Activated CD8-positive, alpha-beta memory T cell treated with anti-CD3 and anti-CD28 coated beads, Interleukin-2, amount 50 U/mL, for 24 hours (primary cell): ENCODE results near the gene BOLA1.
"Not testable (repeated sequence)": the region's sequence is repeated elsewhere in the genome, so short reads cannot be mapped to it uniquely, and the experiment has no call there.

Source experiments
- DNase-seq: peaks from one replicate; pipeline ENCODE4 v3.0.0-alpha.2; 2020; ENCODE audit errors: extremely low read depth

Gene BOLA1

DNA sequence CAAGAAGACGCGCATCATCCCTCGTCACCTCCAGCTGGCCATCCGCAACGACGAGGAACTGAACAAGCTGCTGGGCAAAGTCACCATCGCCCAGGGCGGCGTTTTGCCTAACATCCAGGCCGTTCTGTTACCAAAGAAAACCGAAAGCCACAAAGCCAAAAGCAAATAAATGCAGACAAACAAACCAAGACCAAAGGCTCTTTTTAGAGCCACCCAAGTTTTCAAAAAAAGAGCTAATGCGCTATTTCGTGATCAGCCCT lies 12.2 kb upstream of the BOLA1 start:
- DNase-seq, result not testable (repeated sequence)

DNA sequence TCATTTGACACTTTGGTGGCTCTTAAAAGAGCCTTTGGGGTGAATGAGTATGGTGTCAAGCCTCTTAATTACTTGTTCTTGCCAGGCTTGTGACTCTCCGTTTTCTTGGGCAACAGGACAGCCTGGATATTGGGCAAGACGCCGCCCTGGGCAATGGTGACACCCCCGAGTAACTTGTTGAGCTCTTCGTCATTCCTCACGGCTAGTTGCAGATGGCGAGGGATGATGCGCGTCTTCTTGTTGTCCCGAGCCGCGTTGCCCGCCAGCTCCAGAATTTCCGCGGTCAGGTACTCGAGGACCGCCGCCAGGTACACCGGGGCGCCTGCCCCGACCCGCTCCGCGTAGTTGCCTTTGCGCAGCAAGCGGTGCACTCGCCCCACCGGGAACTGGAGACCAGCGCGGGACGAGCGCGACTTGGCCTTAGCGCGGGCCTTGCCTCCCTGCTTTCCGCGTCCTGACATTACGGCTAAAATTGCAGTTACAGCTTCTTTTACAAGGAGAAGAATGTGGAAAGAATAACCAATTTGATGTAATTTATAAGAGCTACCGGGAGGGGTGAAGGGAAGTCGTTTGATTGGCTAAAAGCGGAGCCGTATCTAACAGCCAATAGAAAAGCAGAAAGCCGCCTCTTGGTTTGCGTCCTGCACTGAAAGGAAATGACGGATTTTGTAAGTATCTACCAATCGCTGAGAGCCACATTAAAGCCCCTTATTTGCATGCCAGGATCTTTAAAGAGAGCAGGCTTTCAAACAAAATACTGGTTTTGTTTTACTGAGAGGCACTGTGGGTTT lies 11.7 kb upstream of the BOLA1 start:
- DNase-seq, result peak; percentile 42

DNA sequence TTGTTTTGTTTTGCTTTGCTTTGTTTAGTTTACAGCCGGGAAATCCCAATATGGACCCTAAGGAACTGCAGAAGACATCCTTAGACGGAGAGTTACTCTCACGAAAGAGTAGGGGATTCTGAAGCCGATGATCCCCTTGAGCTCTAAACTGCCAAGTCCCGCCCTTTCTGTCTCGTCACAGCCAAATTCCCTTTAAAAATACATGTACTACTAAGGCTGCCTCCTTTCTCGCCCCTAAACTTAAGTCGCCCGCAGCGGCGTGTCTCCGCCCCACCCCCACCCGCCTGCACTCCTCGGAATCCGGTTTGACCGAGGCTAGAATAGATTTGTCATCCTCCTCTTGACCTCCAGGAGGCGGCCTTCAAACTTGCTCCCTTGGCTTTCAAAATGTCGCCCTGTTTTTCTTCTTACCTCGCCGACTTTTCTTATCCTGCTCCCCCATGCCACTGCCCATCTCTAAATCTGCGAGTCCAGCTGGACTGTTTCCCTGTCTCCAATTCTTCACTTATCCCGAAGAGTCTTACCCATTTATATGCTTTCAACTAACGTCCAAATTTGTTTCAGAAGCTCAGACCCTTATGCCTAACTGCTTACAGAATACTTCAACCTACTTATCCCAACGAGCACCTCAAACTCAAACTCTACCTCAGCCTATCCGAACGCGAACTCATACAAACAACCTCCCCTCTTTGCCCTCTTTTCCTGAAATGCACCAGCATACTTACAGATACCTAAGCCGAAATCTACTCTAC lies 10.9 kb upstream of the BOLA1 start:
- DNase-seq, result peak; percentile 51

DNA sequence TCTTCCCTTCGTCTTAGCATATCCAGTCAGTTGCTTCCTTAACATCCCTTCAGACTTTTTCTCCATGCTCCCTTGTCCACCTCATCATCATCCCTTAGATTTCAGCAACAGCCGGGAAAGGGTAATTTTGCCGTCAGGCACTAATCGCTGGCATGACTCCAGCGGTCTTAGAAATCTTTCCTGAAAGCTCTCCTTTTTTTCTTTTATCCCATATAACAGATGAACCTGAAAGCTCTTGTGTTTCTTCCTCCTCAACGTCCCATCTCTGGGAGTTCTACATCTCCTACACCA lies 10.4 kb upstream of the BOLA1 start:
- DNase-seq, result no peak

DNA sequence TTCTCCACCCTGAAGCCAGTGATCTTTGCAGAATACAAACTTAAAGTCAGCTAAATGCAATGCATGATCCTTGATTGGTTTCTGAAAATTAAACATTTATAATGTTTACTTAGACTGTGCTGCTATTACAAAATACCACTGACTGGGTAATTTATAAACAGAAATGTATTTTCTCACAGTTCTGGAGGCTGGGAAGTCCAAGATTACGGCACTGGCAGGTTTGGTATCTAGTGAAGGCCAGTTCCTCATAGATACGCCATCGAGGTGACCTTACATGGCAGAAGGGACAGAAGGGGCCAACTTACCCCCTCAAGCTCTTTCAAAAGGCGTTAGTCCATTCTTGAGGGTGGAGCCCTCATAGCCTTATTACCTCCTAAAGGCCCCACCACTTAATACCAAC lies 2.8 kb upstream of the BOLA1 start:
- no peak for DNase-seq

GRCh38 chr1:149903836-149904491 lies 4.6 kb downstream of the BOLA1 start:
- no peak for DNase-seq

DNA sequence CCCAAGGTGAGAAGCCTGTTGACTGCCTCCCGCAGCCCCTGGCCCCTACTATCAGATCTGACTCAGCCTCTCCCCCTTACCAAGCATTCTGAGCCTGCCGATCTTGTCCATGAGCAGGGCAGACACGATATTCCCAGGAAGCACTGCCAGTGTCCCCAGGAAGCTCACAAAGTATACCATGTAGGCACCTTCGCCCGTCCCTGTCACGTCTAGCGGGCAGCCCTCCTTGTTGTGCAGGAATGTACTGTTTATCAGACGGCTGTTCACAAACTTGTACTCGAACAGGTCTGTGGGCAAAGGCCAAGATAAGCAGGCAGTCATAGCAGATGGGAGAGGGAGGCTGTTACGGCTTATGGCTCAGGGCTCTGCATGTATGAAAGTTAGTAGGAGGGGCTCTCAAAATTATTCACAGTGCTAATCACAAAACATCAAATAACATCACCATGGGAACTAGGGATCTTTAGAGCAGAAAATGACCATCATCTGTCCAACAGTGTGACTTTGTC lies 7.3 kb downstream of the BOLA1 start:
- DNase-seq, result no peak

- DNase-seq, result no peak
These were observed 15.2 kb downstream of the BOLA1 start for GRCh38 chr1:149914545-149914944.

DNA sequence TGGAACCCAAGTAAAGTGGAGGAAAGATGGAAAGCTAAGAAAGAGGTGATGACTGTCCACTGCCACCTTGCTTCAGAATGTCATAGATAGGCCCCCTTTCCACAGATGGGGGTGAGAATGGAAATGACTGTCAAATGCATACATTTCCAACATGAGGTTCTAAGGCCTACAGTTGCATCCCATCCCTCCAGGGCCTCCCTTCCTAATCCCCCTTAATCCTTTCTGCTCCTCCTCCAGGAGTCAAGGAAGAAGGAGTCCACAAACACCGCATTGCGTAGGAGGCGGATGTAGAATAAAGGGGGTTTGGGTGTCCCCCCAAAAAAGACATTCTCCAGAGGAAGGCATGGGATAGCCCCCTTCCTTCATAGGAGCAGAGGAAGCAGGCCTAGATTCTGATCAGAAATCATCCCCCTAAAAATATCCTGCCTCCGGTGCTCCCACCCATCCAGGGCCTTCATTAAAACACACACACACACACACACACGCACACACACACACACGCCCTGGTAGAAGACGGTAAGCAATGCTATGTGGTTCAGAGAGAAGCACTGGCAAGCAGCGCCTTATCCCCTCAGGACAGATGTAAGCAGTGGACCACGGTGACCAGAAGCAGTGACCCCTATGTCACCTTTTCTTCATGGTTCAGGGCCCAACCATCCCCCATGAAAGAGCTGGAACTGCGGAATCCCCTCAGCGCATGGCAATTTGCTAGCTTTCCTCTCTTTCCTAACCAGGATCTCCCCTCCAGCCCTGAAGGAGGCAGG lies 16.2 kb downstream of the BOLA1 start:
- no peak for DNase-seq

DNA sequence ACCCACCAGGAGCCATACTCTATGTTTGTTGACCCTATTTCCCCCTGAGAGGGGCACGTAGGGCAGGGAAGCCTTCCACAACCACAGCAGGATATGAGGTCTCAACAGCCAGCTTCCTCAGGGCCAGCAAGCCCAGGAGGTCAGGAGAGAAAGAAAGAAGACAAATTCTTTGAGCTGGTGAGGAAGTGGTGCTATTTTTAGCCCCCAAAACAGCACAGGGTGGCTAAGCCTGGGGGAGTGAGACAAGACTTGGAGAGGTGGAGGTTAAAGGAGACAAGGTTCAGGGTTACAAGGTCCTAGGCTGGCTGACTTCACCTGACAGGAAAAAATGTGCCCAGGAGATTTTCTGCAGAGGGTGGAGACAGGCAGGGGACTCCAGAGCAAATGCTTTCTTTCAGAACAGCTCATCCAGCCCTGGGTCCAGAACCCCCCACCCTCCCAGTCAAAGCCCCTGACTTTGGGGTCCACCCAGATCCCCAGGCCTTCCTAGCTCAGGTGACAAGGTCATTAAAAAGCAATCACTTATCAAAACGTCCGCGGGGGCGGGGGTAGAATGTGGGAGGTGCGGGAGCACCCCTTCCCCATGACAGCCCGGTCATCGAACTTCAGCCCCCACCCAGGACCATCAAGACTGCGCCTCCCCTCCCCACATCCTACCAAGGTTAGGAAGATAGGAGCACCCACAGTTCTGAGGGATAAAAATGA lies 17.0 kb downstream of the BOLA1 start:
- no peak for DNase-seq

- no peak for DNase-seq
These were observed 17.5 kb downstream of the BOLA1 start for GRCh38 chr1:149916898-149917252.

- no peak for DNase-seq
These were observed 18.3 kb downstream of the BOLA1 start, which contains the start of gene SV2A for GRCh38 chr1:149917571-149918144. SV2A (minus strand) TSS chr1:149917844; CDS start chr1:149913840, 4,004 bp downstream.

DNA sequence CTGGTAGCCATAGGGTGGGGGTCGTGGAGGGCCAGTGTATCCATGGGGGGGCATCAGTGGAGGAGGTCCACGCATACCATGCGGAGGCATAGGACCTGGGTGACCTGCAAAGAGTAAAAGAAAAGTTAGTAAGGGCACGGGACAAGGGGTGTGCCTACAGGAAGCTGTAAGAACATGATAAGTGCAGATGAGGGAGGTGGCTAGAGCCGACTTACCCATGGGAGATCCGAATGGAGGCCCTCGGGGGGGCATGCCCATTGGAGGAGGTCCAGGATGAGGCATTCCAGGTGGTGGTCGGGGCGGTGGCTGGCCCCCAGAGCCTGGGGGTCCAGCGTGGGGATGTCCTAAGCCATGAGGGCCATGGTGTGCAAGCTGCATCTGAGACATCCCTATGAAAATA lies 24.3 kb downstream of the BOLA1 start:
- DNase-seq, result no peak

GRCh38 chr1:149925345-149925744 lies 26.0 kb downstream of the BOLA1 start:
- DNase-seq, result no peak

- DNase-seq, result no peak
These were observed 26.4 kb downstream of the BOLA1 start for GRCh38 chr1:149925751-149926150.

GRCh38 chr1:149926296-149926695 lies 26.9 kb downstream of the BOLA1 start:
- DNase-seq, result no peak

GRCh38 chr1:149927056-149927562 lies 27.7 kb downstream of the BOLA1 start:
- no peak for DNase-seq

DNA sequence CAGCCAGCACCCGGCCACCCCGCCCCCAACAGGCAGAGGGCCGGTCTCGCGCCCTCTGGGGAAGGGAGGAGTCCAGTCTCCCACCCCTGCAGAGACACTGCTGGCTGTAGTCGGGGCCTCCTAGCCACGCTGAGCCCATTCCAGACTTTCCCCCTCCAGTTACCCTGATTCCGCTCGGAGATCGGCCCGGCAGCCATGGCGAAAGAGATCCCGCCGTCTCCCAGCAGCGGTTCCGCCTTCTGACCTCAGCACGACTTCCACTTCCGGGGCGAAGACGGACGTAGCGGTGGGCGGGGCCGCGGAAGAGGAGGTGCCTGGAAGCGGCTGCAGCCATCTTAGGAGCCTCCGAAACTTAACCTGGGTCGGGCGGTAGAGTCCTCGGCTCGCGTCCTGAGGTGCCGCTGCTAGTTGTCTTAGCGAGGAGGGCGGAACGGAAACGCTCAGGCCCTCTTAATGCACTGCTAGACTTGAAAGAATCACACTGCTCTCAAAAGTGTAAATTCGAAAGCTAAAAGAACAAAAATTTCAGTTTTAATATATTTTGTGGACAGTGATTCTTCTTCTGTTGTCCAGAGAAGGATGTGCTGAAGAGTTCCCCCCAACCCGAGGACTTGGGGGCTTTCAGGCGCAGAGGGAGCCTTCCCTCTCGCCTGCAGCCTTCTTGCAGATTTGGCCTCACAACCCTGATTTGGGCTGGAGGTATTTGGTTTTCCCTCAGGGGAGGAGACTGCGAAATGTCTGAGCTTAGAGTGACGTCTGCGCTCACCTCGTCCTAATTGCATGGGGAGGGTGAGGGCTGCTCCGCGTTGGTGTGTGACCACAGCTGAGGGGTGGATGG lies 28.4 kb downstream of the BOLA1 start, which contains the start of gene SF3B4:
Gene SF3B4, minus strand, starts transcription at position 241 of the 838 bp plus-strand sequence. Its CDS starts 44 bp downstream, at position 197.
- peak; percentile 92 for DNase-seq

- DNase-seq, result no peak
These were observed 29.0 kb downstream of the BOLA1 start for GRCh38 chr1:149928401-149928724.

DNA sequence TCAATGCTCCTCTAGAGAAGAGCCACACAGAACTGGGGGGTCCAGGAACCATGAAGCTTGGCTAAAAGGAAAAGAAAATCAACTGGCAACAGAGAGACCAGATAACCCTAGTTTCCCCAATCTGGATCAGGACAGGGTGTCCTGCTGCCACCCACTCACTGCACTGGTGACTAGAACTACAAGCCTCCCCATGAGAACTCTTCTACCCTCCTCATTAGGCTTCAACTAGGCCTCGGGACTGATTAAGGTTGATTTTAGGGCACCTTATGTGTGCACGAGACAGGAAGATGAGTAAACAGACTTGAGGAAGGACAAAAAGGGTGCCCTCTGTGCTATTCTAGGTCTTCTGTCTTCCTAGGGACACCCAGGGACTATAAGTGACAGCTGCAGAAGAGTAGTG lies 30.5 kb downstream of the BOLA1 start:
- no peak for DNase-seq
